ENCODE measurements around the gene ARHGAP6. TPM values are rescaled to one million over a fixed set of nuclear protein-coding genes. Genes with fewer than 3 reads are reported as not detected.

ARHGAP6 gene
- total RNA-seq, 6 experiments from 2014 or later = 0.38 to 1.2 (median 0.78) TPM

DNA sequence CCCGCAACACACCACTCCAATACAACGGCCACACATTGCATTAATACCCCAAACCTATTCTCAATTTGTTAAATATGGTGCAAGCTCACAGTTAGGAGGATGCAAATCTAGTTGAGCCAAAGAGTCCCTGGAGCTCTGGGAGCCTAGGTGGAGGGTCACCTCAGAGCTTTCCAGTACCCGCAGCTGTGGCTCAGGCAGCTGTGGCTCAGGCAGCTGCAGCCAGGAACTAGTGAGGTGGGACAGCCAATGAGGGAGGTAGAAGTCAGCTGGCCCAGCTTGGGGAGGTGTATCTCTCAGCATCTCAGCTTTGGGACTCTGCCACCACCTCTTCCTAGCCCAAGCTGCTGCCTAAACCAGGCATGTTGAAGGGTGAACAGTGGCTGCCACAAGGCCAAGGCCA, 36.7 kb upstream of the ARHGAP6 start:
- no peak for DNase-seq

DNA sequence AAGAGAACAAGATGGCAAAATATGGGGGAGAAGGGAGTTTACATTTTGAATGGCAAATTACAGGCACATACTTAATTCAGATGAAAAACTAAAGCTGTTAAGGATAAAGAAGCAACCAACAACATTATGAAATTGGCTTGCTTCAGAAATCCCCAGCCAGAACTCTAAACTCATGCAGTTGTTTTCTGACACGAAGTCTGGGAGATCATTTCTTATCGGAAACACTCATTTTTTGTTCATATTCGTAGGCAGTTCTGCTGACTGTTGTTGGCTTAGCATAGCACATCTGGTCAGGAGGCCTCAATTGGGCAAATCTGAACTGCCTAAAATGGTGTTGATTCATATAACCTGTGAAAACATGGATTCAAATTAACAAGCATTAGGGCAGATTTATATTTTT, 33.0 kb upstream of the ARHGAP6 start:
- no peaks in the 10 kb centered on the region for H3K4me1 ChIP-seq
- intact Hi-C loops (cut with DNase I) = no loop called here
- 79% methylated on average over 3 of the region's 3 CpGs for WGBS (ENCODE audit: insufficient coverage, low coverage, low lambda C conversion rate, missing lambda C conversion rate)
- H3K4me3 ChIP-seq = no peak overlapping the region
- peaks cover 0 to 12% of the 10 kb centered on the region in 2 donors for H3K27me3 ChIP-seq
- no peaks in the 10 kb centered on the region for H3K9me3 ChIP-seq
- H3K36me3 ChIP-seq = no peaks in the 10 kb centered on the region
- DNase-seq = no peak
- TF ChIP-seq POLR2A (IDR thresholded peaks at IDR 0.05) = no peak
- TF ChIP-seq, protein P1, sequence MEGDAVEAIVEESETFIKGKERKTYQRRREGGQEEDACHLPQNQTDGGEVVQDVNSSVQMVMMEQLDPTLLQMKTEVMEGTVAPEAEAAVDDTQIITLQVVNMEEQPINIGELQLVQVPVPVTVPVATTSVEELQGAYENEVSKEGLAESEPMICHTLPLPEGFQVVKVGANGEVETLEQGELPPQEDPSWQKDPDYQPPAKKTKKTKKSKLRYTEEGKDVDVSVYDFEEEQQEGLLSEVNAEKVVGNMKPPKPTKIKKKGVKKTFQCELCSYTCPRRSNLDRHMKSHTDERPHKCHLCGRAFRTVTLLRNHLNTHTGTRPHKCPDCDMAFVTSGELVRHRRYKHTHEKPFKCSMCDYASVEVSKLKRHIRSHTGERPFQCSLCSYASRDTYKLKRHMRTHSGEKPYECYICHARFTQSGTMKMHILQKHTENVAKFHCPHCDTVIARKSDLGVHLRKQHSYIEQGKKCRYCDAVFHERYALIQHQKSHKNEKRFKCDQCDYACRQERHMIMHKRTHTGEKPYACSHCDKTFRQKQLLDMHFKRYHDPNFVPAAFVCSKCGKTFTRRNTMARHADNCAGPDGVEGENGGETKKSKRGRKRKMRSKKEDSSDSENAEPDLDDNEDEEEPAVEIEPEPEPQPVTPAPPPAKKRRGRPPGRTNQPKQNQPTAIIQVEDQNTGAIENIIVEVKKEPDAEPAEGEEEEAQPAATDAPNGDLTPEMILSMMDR (IDR thresholded peaks at IDR 0.05) = no peak
- H3K27ac ChIP-seq = no peak overlapping the region
- no peak for ATAC-seq

More for the DNA sequence above, 36.7 kb upstream of the ARHGAP6 start:
- Histone ChIP-seq H3K4me1 (no peaks in the 10 kb centered on the region), H3K27ac (no peak overlapping the region), H3K27me3 (no peaks in the 10 kb centered on the region), H3K4me3 (no peak overlapping the region), H3K36me3 (no peaks in the 10 kb centered on the region), H3K9me3 (no peaks in the 10 kb centered on the region)
- intact Hi-C loops (cut with DNase I) = no loop called here
- 40% methylated on average over 2 of the region's 3 CpGs for WGBS (ENCODE audit: insufficient coverage, low coverage, low lambda C conversion rate, missing lambda C conversion rate)
- ATAC-seq = peak in 1 of 4 donors; percentile 26
- TF ChIP-seq POLR2A (IDR thresholded peaks at IDR 0.05) = no peak
- TF ChIP-seq, protein P1 (IDR thresholded peaks at IDR 0.05) = no peak

DNA sequence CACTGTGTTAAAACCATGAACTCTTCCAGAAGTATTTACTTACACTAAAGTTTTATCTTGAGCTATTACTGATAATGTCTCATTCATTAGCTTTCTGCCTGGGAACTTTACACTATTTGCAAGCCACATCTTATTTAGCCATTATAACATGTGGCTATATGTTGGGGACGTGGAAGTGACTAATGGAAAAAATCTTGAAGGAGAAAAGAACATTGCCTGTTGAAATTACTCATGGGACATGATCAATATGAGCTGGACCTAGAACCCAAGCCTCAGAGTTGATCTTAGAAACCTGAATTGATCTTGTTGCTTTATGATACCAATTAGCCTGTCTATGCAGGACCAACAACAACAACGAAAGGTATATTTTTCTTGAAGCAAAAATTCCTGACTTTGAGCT, 22.5 kb upstream of the ARHGAP6 start:
- Histone ChIP-seq H3K27me3 (no peaks in the 10 kb centered on the region), H3K4me3 (no peak overlapping the region), H3K9me3 (no peaks in the 10 kb centered on the region), H3K36me3 (no peaks in the 10 kb centered on the region), H3K4me1 (no peaks in the 10 kb centered on the region), H3K27ac (no peak overlapping the region)
- DNase-seq (no peak), ATAC-seq (no peak)
- 51% methylated on average over 2 of the region's 2 CpGs for WGBS (ENCODE audit: insufficient coverage, low coverage, low lambda C conversion rate, missing lambda C conversion rate)
- TF ChIP-seq, protein P1 (IDR thresholded peaks at IDR 0.05) = no peak
- no peak for TF ChIP-seq POLR2A (IDR thresholded peaks at IDR 0.05)
- intact Hi-C loops (cut with DNase I) = no loop called here

DNA sequence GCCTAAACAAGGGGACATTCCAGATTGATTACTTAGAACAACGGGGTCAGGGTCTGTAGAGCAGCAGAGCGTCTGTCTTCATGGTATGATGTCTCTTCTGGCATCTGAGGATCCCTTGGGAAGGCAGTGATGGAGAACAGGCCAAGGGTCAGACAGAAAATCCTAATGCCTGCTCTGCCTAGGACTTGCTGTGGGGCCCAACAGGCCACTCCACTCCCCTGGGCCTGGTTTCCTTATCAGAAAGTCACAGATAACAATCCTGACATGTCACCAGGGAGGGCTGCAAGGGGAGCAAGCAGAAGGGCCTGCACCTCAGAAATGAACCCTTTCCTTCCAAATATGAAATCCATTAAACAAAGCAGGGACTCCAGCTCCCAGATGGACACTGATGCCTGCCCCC, 21.4 kb upstream of the ARHGAP6 start:
- no peak for DNase-seq
- 28% methylated on average over 2 of the region's 2 CpGs for WGBS (ENCODE audit: insufficient coverage, low coverage, low lambda C conversion rate, missing lambda C conversion rate)

More for the DNA sequence above, 21.4 kb upstream of the ARHGAP6 start:
- TF ChIP-seq, protein P1 (IDR thresholded peaks at IDR 0.05) = no peak
- TF ChIP-seq POLR2A (IDR thresholded peaks at IDR 0.05) = no peak
- H3K36me3 ChIP-seq = no peaks in the 10 kb centered on the region
- H3K4me1 ChIP-seq = no peaks in the 10 kb centered on the region
- no peak overlapping the region for H3K4me3 ChIP-seq
- H3K9me3 ChIP-seq = no peaks in the 10 kb centered on the region
- intact Hi-C loops (cut with DNase I) = no loop called here
- no peaks in the 10 kb centered on the region for H3K27me3 ChIP-seq
- no peak overlapping the region for H3K27ac ChIP-seq
- no peak for ATAC-seq
